ENCODE measurements around the gene BAZ2B.

GRCh38 chr2:159538801-159539200, 77.5 kb downstream of the BAZ2B start:
- TF ChIP-seq CTCF (IDR thresholded peaks at IDR 0.05): no peak
- no peak for TF ChIP-seq POLR2A (IDR thresholded peaks at IDR 0.05)

Data from right lobe of liver (tissue), 4 donors.